GM23338 (cell line): ENCODE data around the gene TUBGCP2.
"Not testable (repeated sequence)": the region's sequence is repeated elsewhere in the genome, so short reads cannot be mapped to it uniquely, and the experiment has no call there.

Experiments used
- CREB1 ChIP-seq: fragments of 250-450 bp; sonication (Bioruptor Pico); IDR thresholded peaks from 2 replicates; pipeline ENCODE4 v1.5.0; 2020; ENCODE audit warnings: low read depth, mild to moderate bottlenecking, moderate library complexity
- CTCF ChIP-seq, 2 experiments: fragments of 200-600 bp in 1 of 2; sonication (generic) in 1 of 2; conservative IDR thresholded peaks; 2 replicates each; pipeline versions ENCODE4 v1.5.1 to v1.6.1; 2016 to 2017; ENCODE audit warnings: antibody characterized with exemption in 2 of 2, low read depth in 2 of 2, mild to moderate bottlenecking in 2 of 2, moderate library complexity in 1 of 2
- EZH2 ChIP-seq: fragments of 200-600 bp; sonication (generic); IDR thresholded peaks from one replicate; pipeline ENCODE4 v1.8.0; 2017; ENCODE audit warnings: antibody characterized with exemption, mild to moderate bottlenecking, low read depth; ENCODE audit not compliant: unreplicated experiment
- EZH2phosphoT487 ChIP-seq: fragments of 200-600 bp; sonication (generic); IDR thresholded peaks from one replicate; pipeline ENCODE4 v1.8.1; 2018; ENCODE audit warnings: antibody characterized with exemption; ENCODE audit not compliant: unreplicated experiment
- JUNB ChIP-seq: IDR thresholded peaks from one replicate; pipeline ENCODE4 v1.6.1; 2016; ENCODE audit warnings: antibody characterized with exemption; ENCODE audit not compliant: unreplicated experiment
- POLR2AphosphoS5 ChIP-seq: IDR thresholded peaks from 2 replicates; pipeline ENCODE4 v1.6.1; 2016; ENCODE audit warnings: antibody characterized with exemption, low read depth
- ZNF331 ChIP-seq: fragments of 250-450 bp; sonication (Bioruptor Pico); IDR thresholded peaks from 2 replicates; pipeline ENCODE4 v1.5.0; 2020; ENCODE audit warnings: low read depth, mild to moderate bottlenecking, moderate library complexity
- TF ChIP-seq, protein P1 (sequence below): IDR thresholded peaks from one replicate; pipeline ENCODE4 v1.6.1; 2018; ENCODE audit warnings: antibody characterized with exemption; ENCODE audit not compliant: unreplicated experiment

DNA sequence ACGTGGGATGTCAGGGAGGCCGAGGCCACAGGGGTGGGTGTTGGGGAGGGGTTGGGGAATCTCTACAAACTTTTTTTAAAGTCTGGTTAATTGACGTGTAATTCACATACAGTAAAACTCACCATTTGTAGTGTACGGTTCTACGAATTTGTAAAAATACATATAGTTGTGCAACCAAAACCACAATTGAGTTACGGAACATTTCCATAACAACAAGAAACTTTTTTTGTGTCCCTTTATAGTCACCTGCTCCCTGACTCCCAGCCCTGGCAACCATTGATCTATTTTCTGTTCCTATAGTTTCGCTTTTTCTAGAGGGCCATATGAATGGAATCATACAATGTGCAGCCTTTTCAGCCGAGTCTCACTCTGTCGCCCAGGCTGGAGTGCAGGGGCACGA, 73.9 kb downstream of the TUBGCP2 start:
- TF ChIP-seq EZH2; CREB1 (CRISPR knock-in tag); POLR2AphosphoS5; CTCF (conservative IDR thresholded peaks at IDR 0.05; ENCODE audit: low read depth in 2 of 2); JUNB; ZNF331 (CRISPR knock-in tag); EZH2phosphoT487: not testable (repeated sequence)
- TF ChIP-seq, protein P1, sequence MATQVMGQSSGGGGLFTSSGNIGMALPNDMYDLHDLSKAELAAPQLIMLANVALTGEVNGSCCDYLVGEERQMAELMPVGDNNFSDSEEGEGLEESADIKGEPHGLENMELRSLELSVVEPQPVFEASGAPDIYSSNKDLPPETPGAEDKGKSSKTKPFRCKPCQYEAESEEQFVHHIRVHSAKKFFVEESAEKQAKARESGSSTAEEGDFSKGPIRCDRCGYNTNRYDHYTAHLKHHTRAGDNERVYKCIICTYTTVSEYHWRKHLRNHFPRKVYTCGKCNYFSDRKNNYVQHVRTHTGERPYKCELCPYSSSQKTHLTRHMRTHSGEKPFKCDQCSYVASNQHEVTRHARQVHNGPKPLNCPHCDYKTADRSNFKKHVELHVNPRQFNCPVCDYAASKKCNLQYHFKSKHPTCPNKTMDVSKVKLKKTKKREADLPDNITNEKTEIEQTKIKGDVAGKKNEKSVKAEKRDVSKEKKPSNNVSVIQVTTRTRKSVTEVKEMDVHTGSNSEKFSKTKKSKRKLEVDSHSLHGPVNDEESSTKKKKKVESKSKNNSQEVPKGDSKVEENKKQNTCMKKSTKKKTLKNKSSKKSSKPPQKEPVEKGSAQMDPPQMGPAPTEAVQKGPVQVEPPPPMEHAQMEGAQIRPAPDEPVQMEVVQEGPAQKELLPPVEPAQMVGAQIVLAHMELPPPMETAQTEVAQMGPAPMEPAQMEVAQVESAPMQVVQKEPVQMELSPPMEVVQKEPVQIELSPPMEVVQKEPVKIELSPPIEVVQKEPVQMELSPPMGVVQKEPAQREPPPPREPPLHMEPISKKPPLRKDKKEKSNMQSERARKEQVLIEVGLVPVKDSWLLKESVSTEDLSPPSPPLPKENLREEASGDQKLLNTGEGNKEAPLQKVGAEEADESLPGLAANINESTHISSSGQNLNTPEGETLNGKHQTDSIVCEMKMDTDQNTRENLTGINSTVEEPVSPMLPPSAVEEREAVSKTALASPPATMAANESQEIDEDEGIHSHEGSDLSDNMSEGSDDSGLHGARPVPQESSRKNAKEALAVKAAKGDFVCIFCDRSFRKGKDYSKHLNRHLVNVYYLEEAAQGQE, result not testable (repeated sequence)
